ENCODE data around the gene CLCN3.
"Not testable (repeated sequence)": the region's sequence is repeated elsewhere in the genome, so short reads cannot be mapped to it uniquely, and the experiment has no call there.

- not testable (repeated sequence) for TF ChIP-seq ZNF444 (CRISPR knock-in tag; IDR thresholded peaks at IDR 0.05); MCM7 (IDR thresholded peaks at IDR 0.05)
Measured at GRCh38 chr4:169771556-169772080, 151.2 kb downstream of the CLCN3 start.

Data from K562 (cell line).